Measurements from ENCODE around the gene TSLP. TPM values are rescaled to one million over a fixed set of nuclear protein-coding genes. Genes with fewer than 3 reads are reported as not detected.

The TSLP gene
- total RNA-seq, 1 donor from 2014 or later: 1.5 TPM

DNA sequence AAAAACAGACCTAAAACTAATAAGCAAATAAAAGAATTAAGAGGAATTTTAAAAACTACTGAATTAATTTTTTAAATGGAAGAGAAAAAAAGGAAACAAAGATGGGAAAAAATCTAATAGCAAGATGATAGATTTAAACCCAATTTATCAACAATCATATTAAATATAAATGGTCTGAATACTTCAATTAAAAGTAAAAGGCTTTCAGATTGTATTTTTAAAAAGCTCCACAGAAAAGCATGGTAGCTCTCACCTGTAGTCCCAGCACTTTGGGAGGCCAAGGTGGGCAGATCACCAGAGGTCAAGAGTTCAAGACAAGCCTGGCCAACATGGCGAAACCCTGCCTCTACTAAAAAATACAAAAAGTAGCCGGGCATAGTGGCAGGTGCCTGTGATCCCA lies 11.3 kb upstream of the TSLP start:
- Mint-ChIP-seq H3K4me1 (ENCODE audit: unreplicated experiment) (no peaks in the 10 kb centered on the region), H3K27me3 (ENCODE audit: unreplicated experiment) (peaks cover 2% of the 10 kb centered on the region)

DNA sequence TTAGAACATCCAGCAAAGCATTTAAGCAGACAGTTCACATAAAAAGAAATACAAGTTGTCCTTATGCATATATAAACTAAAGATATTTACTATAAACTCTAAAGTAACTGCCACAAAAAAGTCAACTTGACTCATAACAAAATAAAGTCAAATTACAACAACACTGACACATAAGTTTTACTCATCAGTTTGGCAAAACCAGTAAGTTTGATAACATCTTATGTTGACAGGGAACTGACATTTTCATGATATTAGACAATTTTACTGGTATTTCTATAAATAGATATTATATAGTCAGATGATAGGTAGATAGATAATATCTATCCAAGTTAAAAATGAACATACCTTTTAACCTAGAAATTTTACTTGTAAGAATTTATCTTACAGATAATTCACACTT lies 9.9 kb upstream of the TSLP start:
- H3K36me3 Mint-ChIP-seq (ENCODE audit: low read depth, unreplicated experiment): no peaks in the 10 kb centered on the region
- no peak overlapping the region for H3K27ac Mint-ChIP-seq (ENCODE audit: unreplicated experiment)
- no peaks in the 10 kb centered on the region for H3K9me3 Mint-ChIP-seq (ENCODE audit: unreplicated experiment)
- H3K27me3 Mint-ChIP-seq (ENCODE audit: unreplicated experiment): peaks cover 2% of the 10 kb centered on the region
- TF ChIP-seq CTCF (IDR thresholded peaks at IDR 0.05; ENCODE audit: unreplicated experiment): no peak
- peaks cover 13% of the 10 kb centered on the region for H3K4me1 Mint-ChIP-seq (ENCODE audit: unreplicated experiment)
- H3K4me3 Mint-ChIP-seq (ENCODE audit: unreplicated experiment): no peak overlapping the region
- DNase-seq (ENCODE audit: low spot score): no peak

More for the DNA sequence above, 11.3 kb upstream of the TSLP start:
- DNase-seq (ENCODE audit: low spot score): no peak
- H3K36me3 Mint-ChIP-seq (ENCODE audit: low read depth, unreplicated experiment): no peaks in the 10 kb centered on the region
- H3K4me3 Mint-ChIP-seq (ENCODE audit: unreplicated experiment): no peak overlapping the region
- no peaks in the 10 kb centered on the region for H3K9me3 Mint-ChIP-seq (ENCODE audit: unreplicated experiment)
- no peak overlapping the region for H3K27ac Mint-ChIP-seq (ENCODE audit: unreplicated experiment)
- no peak for TF ChIP-seq CTCF (IDR thresholded peaks at IDR 0.05; ENCODE audit: unreplicated experiment)

DNA sequence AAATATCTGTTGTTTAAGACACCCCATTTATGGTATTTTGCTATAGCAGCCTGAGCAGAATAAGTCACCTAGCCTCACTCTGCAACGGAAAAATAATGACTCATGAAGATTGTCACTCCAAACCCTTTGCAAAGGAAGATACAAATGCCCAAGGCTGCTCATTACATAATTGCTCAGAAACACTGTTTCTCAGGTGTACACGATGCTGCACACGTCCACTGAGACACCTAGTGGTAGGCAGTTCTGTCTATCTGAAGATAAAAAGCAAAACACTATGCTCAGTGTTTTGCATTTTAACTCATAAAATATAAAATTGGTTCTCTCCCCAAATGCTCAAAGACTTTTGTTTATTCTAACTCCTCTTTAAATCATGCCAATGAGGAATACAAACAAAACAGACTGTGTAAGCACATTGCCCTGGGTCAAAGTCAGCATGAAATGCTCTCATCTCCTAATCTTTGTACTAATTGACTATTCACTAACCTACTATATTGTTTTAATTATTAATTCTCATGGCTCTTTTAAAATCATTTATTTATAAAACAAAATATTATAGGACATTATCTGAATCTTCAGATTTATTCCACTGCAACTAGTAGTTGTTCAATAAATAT lies 7.7 kb upstream of the TSLP start:
- Mint-ChIP-seq H3K9me3 (ENCODE audit: unreplicated experiment) (no peaks in the 10 kb centered on the region), H3K36me3 (ENCODE audit: low read depth, unreplicated experiment) (no peaks in the 10 kb centered on the region), H3K4me1 (ENCODE audit: unreplicated experiment) (peaks cover 34% of the 10 kb centered on the region), H3K27ac (ENCODE audit: unreplicated experiment) (no peak overlapping the region), H3K4me3 (ENCODE audit: unreplicated experiment) (no peak overlapping the region), H3K27me3 (ENCODE audit: unreplicated experiment) (no peaks in the 10 kb centered on the region)
- DNase-seq (ENCODE audit: low spot score): no peak
- no peak for TF ChIP-seq CTCF (IDR thresholded peaks at IDR 0.05; ENCODE audit: unreplicated experiment)

DNA sequence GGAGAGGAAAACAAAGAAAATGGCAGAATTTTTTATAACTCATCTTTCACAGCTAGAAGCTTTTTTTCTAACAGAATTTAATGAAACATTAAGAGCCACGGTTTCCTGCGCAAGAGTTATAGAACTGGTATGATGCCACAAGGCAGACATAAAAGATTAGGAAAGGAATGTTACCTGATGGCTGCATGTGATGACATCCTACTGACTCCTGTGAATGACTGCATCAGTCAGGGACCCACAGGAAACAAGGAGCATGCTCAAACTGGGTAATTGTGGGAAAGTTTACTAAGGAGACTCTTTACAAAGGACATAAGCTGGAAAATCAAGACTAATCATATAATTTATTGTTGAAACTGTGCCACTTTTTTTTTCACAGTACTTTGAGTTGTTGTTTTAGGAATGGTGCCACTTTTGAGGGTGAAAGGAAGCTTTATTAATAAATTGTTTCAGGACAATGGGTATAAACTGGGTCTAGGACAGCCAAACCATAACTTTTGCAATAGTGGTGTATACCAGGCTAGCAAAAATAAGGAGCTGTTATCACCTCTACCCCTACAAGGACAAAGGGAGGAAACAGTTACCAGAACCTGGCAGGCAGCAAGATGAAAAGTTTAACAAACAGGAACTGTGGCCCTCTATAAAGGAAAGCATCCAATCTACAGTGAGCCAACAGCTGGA lies 5.1 kb upstream of the TSLP start:
- TF ChIP-seq CTCF (IDR thresholded peaks at IDR 0.05; ENCODE audit: unreplicated experiment): no peak
- H3K27me3 Mint-ChIP-seq (ENCODE audit: unreplicated experiment): peaks cover 6% of the 10 kb centered on the region
- H3K4me3 Mint-ChIP-seq (ENCODE audit: unreplicated experiment): no peak overlapping the region
- H3K9me3 Mint-ChIP-seq (ENCODE audit: unreplicated experiment): no peaks in the 10 kb centered on the region
- H3K4me1 Mint-ChIP-seq (ENCODE audit: unreplicated experiment): peaks cover 34% of the 10 kb centered on the region
- no peaks in the 10 kb centered on the region for H3K36me3 Mint-ChIP-seq (ENCODE audit: low read depth, unreplicated experiment)
- no peak for DNase-seq (ENCODE audit: low spot score)
- peak overlapping the region; percentile 86 for H3K27ac Mint-ChIP-seq (ENCODE audit: unreplicated experiment)

- Mint-ChIP-seq H3K9me3 (ENCODE audit: unreplicated experiment) (no peaks in the 10 kb centered on the region), H3K4me1 (ENCODE audit: unreplicated experiment) (peaks cover 34% of the 10 kb centered on the region), H3K4me3 (ENCODE audit: unreplicated experiment) (no peak overlapping the region), H3K27me3 (ENCODE audit: unreplicated experiment) (peaks cover 9% of the 10 kb centered on the region), H3K27ac (ENCODE audit: unreplicated experiment) (no peak overlapping the region), H3K36me3 (ENCODE audit: low read depth, unreplicated experiment) (no peaks in the 10 kb centered on the region)
- no peak for TF ChIP-seq CTCF (IDR thresholded peaks at IDR 0.05; ENCODE audit: unreplicated experiment)
- no peak for DNase-seq (ENCODE audit: low spot score)
These were observed 3.3 kb upstream of the TSLP start for GRCh38 chr5:111068213-111068612.
